ENCODE data around the gene PEAK1. TPM values are rescaled to one million over a fixed set of nuclear protein-coding genes. Genes with fewer than 3 reads are reported as not detected.

PEAK1 gene
- polyA plus RNA-seq, 1 donor (not counting 4 experiments of a cell fraction or from before 2014, with no cell fraction given) = 5.9 TPM

DNA sequence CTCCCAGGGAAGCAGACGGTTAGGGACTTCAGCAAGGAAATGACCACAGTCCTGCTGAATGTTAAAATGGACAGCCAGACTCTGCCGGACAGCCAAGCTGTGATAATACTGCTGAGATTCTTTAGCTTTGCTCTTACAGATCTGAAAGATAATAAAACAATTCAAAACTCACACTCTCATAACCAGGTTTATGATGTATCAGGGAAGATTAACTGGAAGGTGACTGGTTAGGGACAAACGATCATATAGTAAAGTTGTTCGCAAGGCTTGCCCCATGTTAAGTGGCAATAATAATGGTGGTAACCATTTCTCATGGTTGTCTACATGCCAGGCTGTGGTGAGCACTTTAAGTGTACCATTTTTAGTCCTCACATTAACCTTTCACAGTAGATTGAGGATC is 304.7 kb downstream of the PEAK1 start:
- H3K9me3 ChIP-seq (ENCODE audit: control insufficient read depth, low read depth, low read length) = no peaks in the 10 kb centered on the region
- no peak overlapping the region for H3K9ac ChIP-seq (ENCODE audit: control insufficient read depth, extremely low read depth, insufficient read depth, low read length)
- H3K4me3 ChIP-seq (ENCODE audit: control insufficient read depth in 2 of 3, extremely low read depth in 1 of 3, insufficient read depth in 2 of 3, low read depth in 1 of 3, low read length in 3 of 3) = no peak overlapping the region
- no peaks in the 10 kb centered on the region for H3K36me3 ChIP-seq (ENCODE audit: control insufficient read depth in 2 of 2, extremely low read depth in 1 of 2, insufficient read depth in 2 of 2, low read length in 2 of 2)
- no peaks in the 10 kb centered on the region for H3K9me1 ChIP-seq (ENCODE audit: control insufficient read depth, extremely low read depth, insufficient read depth, low read length)
- DNase-seq (ENCODE audit: low read depth, low spot score) (no peak), FAIRE-seq (no peak)
- no peaks in the 10 kb centered on the region for H3K79me2 ChIP-seq (ENCODE audit: control insufficient read depth, insufficient read depth, low read length)
- H3K27ac ChIP-seq (ENCODE audit: control insufficient read depth, insufficient read depth, low read length) = no peak overlapping the region
- H3K4me2 ChIP-seq (ENCODE audit: control insufficient read depth, extremely low read depth, insufficient read depth, low read depth, low read length) = no peak overlapping the region
- H4K20me1 ChIP-seq (ENCODE audit: control insufficient read depth, extremely low read depth, insufficient read depth, low read length) = no peaks in the 10 kb centered on the region
- H3K27me3 ChIP-seq (ENCODE audit: control insufficient read depth, extremely low read depth, insufficient read depth, low read length) = no peaks in the 10 kb centered on the region
- no peaks in the 10 kb centered on the region for H3K4me1 ChIP-seq (ENCODE audit: control insufficient read depth, extremely low read depth, insufficient read depth, low read length)
- TF ChIP-seq, protein P1, sequence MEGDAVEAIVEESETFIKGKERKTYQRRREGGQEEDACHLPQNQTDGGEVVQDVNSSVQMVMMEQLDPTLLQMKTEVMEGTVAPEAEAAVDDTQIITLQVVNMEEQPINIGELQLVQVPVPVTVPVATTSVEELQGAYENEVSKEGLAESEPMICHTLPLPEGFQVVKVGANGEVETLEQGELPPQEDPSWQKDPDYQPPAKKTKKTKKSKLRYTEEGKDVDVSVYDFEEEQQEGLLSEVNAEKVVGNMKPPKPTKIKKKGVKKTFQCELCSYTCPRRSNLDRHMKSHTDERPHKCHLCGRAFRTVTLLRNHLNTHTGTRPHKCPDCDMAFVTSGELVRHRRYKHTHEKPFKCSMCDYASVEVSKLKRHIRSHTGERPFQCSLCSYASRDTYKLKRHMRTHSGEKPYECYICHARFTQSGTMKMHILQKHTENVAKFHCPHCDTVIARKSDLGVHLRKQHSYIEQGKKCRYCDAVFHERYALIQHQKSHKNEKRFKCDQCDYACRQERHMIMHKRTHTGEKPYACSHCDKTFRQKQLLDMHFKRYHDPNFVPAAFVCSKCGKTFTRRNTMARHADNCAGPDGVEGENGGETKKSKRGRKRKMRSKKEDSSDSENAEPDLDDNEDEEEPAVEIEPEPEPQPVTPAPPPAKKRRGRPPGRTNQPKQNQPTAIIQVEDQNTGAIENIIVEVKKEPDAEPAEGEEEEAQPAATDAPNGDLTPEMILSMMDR (optimal IDR thresholded peaks at IDR 0.05 in 1 of 3, IDR thresholded peaks at IDR 0.05 in 1 of 3, conservative IDR thresholded peaks at IDR 0.05 in 1 of 3; ENCODE audit: extremely low read depth in 1 of 3, insufficient read depth in 2 of 3, low read length in 3 of 3) = no peak
- no peak for TF ChIP-seq EZH2 (IDR thresholded peaks at IDR 0.05; ENCODE audit: low read length)
- H2AFZ ChIP-seq (ENCODE audit: control insufficient read depth, low read length) = no peak overlapping the region
- dilution Hi-C loops (cut with MboI; ENCODE audit: extremely low pct_ligation_motif_present, low sequenced_read_pairs) = no loop called here

DNA sequence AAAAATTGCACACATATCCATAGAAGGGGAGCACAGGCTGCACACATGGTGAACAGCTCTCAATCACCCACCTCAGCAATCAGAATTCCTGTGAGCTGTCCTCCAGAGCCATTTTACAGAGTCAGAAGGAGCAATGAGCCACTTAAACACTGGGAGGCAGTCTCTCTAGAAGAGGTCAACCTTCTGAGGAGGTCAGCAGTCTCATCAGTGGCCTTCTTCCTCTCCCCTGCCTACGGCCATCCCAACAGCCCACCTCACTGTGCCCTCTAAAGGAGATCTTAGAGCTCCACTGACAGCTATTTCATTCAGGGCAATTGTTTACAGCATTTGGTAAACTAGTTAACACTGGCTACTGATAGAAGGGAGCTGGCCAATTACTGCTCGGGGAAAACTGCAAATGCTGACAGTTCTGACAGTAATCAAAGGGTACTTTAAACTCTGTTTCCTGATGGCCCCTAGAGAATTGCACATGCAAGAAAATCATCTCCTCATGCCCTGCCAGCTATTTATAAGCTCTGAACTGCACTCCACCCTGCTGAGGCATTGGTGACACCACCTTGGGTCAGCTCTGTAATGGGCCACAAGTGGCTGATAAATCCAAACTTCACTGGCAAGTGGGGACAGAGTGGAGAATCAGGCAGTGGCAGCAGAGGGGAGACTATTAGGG is 306.9 kb downstream of the PEAK1 start:
- H3K9ac ChIP-seq (ENCODE audit: control insufficient read depth, extremely low read depth, insufficient read depth, low read length) = no peak overlapping the region
- TF ChIP-seq, protein P1 (optimal IDR thresholded peaks at IDR 0.05 in 1 of 3, IDR thresholded peaks at IDR 0.05 in 1 of 3, conservative IDR thresholded peaks at IDR 0.05 in 1 of 3; ENCODE audit: extremely low read depth in 1 of 3, insufficient read depth in 2 of 3, low read length in 3 of 3) = peak in 1 of 3 experiments; percentile 10
- no peak for TF ChIP-seq EZH2 (IDR thresholded peaks at IDR 0.05; ENCODE audit: low read length)
- H2AFZ ChIP-seq (ENCODE audit: control insufficient read depth, low read length) = no peak overlapping the region
- no peak overlapping the region for H3K4me2 ChIP-seq (ENCODE audit: control insufficient read depth, extremely low read depth, insufficient read depth, low read depth, low read length)
- dilution Hi-C loops (cut with MboI; ENCODE audit: extremely low pct_ligation_motif_present, low sequenced_read_pairs) = no loop called here
- no peak overlapping the region for H3K27ac ChIP-seq (ENCODE audit: control insufficient read depth, insufficient read depth, low read length)
- no peaks in the 10 kb centered on the region for H3K79me2 ChIP-seq (ENCODE audit: control insufficient read depth, insufficient read depth, low read length)
- H3K4me1 ChIP-seq (ENCODE audit: control insufficient read depth, extremely low read depth, insufficient read depth, low read length) = no peaks in the 10 kb centered on the region
- no peaks in the 10 kb centered on the region for H4K20me1 ChIP-seq (ENCODE audit: control insufficient read depth, extremely low read depth, insufficient read depth, low read length)
- no peak overlapping the region for H3K4me3 ChIP-seq (ENCODE audit: control insufficient read depth in 2 of 3, extremely low read depth in 1 of 3, insufficient read depth in 2 of 3, low read depth in 1 of 3, low read length in 3 of 3)
- H3K36me3 ChIP-seq (ENCODE audit: control insufficient read depth in 2 of 2, extremely low read depth in 1 of 2, insufficient read depth in 2 of 2, low read length in 2 of 2) = no peaks in the 10 kb centered on the region
- H3K27me3 ChIP-seq (ENCODE audit: control insufficient read depth, extremely low read depth, insufficient read depth, low read length) = no peaks in the 10 kb centered on the region
- DNase-seq (ENCODE audit: low read depth, low spot score) (no peak), FAIRE-seq (no peak)
- H3K9me1 ChIP-seq (ENCODE audit: control insufficient read depth, extremely low read depth, insufficient read depth, low read length) = no peaks in the 10 kb centered on the region
- no peaks in the 10 kb centered on the region for H3K9me3 ChIP-seq (ENCODE audit: control insufficient read depth, low read depth, low read length)

Data from keratinocyte (primary cell).